Progenitor cell of endocrine pancreas (in vitro differentiated cells): Measurements from ENCODE around the gene WDR37. TPM values are rescaled to one million over a fixed set of nuclear protein-coding genes. Genes with fewer than 3 reads are reported as not detected.

Experiments
- DNase-seq: peaks from one replicate; pipeline ENCODE4 v3.0.0; 2021; ENCODE audit warnings: low spot score; ENCODE audit not compliant: unreplicated experiment
- H3K27ac Mint-ChIP-seq: 2 replicates; pipeline ENCODE4 v1.8.0; 2021; ENCODE audit warnings: mild to moderate bottlenecking, moderate library complexity, mixed read lengths
- H3K27me3 Mint-ChIP-seq: 2 replicates; pipeline ENCODE4 v1.8.0; 2021; ENCODE audit warnings: mixed read lengths
- H3K36me3 Mint-ChIP-seq: 2 replicates; pipeline ENCODE4 v1.8.0; 2022; ENCODE audit warnings: mixed read lengths; ENCODE audit not compliant: insufficient read depth
- H3K4me1 Mint-ChIP-seq: 2 replicates; pipeline ENCODE4 v1.8.0; 2021; ENCODE audit warnings: low read depth, mixed read lengths
- H3K4me3 Mint-ChIP-seq: 2 replicates; pipeline ENCODE4 v1.8.0; 2021; ENCODE audit warnings: low read depth, mild to moderate bottlenecking, moderate library complexity, mixed read lengths
- H3K9me3 Mint-ChIP-seq: 2 replicates; pipeline ENCODE4 v1.8.0; 2021; ENCODE audit warnings: low read depth, mixed read lengths
- total RNA-seq: library from RNA; stranded (reverse); gene quantifications from 2 replicates; pipeline ENCODE4 v1.2.1, GENCODE V29; 2021
- TF ChIP-seq, protein P1 (sequence below): fragments of 200-600 bp; sonication (generic); IDR thresholded peaks from one replicate; pipeline ENCODE4 v1.5.0; 2021; ENCODE audit warnings: antibody characterized with exemption, mild to moderate bottlenecking; ENCODE audit not compliant: unreplicated experiment

The WDR37 gene
- total RNA-seq, 1 donor from 2014 or later = 18.7 TPM

DNA sequence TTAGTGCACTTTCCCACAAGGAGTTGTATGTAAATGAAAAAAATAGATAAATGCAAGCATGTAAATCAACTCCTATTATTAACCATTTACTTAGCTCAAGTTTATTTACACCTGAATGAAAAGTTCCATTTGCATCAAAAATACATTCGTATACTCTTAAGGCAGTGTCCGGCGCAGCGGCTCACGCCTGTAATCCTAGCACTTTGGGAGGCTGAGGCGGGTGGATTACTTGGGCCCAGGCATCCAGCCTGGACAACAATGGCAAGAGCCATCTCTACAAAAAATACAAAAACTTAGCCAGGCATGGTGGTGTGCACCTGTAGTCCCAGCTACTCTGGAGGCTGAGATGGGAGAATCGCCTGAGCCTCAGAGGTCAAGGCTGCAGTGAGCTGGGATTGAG lies 26.3 kb upstream of the WDR37 start:
- Mint-ChIP-seq H3K4me1 (no peaks in the 10 kb centered on the region), H3K9me3 (no peaks in the 10 kb centered on the region), H3K27ac (no peak overlapping the region), H3K4me3 (no peak overlapping the region), H3K36me3 (no peaks in the 10 kb centered on the region), H3K27me3 (no peaks in the 10 kb centered on the region)
- DNase-seq = no peak
- TF ChIP-seq, protein P1, sequence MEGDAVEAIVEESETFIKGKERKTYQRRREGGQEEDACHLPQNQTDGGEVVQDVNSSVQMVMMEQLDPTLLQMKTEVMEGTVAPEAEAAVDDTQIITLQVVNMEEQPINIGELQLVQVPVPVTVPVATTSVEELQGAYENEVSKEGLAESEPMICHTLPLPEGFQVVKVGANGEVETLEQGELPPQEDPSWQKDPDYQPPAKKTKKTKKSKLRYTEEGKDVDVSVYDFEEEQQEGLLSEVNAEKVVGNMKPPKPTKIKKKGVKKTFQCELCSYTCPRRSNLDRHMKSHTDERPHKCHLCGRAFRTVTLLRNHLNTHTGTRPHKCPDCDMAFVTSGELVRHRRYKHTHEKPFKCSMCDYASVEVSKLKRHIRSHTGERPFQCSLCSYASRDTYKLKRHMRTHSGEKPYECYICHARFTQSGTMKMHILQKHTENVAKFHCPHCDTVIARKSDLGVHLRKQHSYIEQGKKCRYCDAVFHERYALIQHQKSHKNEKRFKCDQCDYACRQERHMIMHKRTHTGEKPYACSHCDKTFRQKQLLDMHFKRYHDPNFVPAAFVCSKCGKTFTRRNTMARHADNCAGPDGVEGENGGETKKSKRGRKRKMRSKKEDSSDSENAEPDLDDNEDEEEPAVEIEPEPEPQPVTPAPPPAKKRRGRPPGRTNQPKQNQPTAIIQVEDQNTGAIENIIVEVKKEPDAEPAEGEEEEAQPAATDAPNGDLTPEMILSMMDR = no peak

DNA sequence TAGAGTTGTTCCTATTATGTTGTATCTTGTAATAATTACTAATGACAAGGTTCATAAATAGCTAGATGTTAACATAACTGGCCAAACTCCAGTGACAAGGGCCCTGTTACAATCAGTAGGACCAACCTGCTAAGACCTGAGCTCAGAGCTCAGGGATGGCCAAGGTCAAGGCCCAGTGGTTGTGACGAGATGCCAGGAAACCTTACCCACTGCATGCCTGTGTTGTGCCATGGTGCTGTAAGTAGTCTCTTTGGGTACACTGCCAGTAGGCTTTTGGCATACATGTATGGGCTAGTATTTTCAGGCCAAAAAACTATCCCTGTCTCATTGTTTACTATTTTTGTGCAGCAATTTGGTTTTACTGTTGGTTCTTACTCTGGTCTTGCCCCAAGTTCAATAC lies 22.6 kb upstream of the WDR37 start:
- Mint-ChIP-seq H3K27me3 (no peaks in the 10 kb centered on the region), H3K36me3 (peaks cover 6% of the 10 kb centered on the region), H3K9me3 (no peaks in the 10 kb centered on the region), H3K27ac (no peak overlapping the region), H3K4me1 (no peaks in the 10 kb centered on the region), H3K4me3 (no peak overlapping the region)
- DNase-seq = no peak
- TF ChIP-seq, protein P1 = no peak

DNA sequence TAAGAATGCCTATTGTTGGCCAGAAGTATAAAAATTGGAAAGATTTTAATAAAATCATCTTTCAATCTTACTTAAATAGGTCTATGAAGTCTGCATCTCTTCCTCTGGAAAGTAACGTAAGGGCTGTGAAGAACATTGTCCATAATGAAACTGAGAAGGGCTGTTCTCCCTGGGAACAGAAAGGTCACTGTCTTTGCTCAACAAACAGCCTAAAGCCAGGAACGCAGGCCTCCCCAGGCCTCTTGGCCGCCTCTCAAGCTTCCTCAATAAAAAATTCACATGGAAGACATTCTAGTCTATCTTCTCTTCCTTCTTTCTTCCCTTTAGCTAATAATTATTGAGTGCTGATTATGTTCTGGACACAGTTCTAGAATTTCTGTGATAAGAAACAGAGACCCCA lies 21.4 kb upstream of the WDR37 start:
- H3K4me3 Mint-ChIP-seq = no peak overlapping the region
- peaks cover 6% of the 10 kb centered on the region for H3K36me3 Mint-ChIP-seq
- no peaks in the 10 kb centered on the region for H3K27me3 Mint-ChIP-seq
- TF ChIP-seq, protein P1 = no peak
- H3K9me3 Mint-ChIP-seq = no peaks in the 10 kb centered on the region
- no peak for DNase-seq
- no peak overlapping the region for H3K27ac Mint-ChIP-seq
- H3K4me1 Mint-ChIP-seq = no peaks in the 10 kb centered on the region

DNA sequence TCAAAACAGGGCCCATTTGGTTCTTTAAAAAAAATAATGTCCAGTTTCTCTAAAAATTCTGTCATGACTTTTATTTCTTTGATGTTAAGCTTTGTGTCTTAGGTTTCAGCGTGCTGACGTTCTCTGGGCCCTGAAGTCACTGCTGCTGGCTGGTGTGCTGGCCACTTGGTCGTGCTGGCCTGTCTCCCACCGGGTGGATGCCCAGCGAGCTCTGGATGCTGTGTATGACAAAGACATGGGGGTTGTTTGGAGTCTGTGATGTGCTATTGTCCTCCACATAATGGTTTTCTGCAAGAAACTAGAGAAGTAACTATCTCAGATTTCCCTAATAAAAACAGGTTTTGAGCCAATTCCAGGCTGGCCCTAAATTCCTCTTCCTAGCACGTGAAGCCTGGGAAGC lies 21.0 kb upstream of the WDR37 start:
- no peak for DNase-seq
- TF ChIP-seq, protein P1 = no peak
- H3K36me3 Mint-ChIP-seq = peaks cover 8% of the 10 kb centered on the region
- H3K27me3 Mint-ChIP-seq = no peaks in the 10 kb centered on the region
- H3K4me3 Mint-ChIP-seq = no peak overlapping the region
- no peak overlapping the region for H3K27ac Mint-ChIP-seq
- no peaks in the 10 kb centered on the region for H3K9me3 Mint-ChIP-seq
- H3K4me1 Mint-ChIP-seq = no peaks in the 10 kb centered on the region

DNA sequence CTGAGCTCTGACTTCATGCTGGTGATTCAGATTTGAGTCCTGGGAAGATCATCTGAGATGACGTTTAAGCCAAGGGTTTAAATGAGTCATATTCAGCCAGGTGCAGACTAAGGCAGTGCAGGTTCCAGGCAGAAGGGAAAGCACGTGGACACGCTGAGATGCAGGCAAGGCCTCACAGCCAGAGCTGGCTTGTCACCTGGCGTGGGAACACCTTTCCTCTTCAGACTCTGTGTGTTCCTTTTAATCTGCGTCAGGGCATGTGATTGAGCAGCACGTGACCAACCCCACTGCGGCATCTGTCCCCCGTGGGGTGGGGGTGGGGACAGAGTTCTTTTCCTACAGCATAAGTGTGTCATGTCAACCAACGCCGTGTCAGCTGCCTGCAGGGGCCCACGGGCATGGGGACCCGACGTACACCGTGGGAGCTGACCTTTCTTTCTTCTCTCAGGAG lies 19.8 kb upstream of the WDR37 start:
- peak overlapping the region; percentile 56 for H3K27ac Mint-ChIP-seq
- TF ChIP-seq, protein P1 = no peak

More for the DNA sequence above, 19.8 kb upstream of the WDR37 start:
- peaks cover 11% of the 10 kb centered on the region for H3K36me3 Mint-ChIP-seq
- no peak for DNase-seq
- no peaks in the 10 kb centered on the region for H3K27me3 Mint-ChIP-seq
- H3K4me1 Mint-ChIP-seq = no peaks in the 10 kb centered on the region
- no peaks in the 10 kb centered on the region for H3K9me3 Mint-ChIP-seq
- no peak overlapping the region for H3K4me3 Mint-ChIP-seq
